PC-9 (cell line): Measurements from ENCODE around the gene CYFIP1.

Source experiments
- CTCF ChIP-seq: fragments of 200-600 bp; sonication (generic); conservative IDR thresholded peaks from 2 replicates; pipeline ENCODE4 v1.6.1; 2017; ENCODE audit warnings: mixed run types, antibody characterized with exemption, mild to moderate bottlenecking, moderate library complexity
- EZH2 ChIP-seq: fragments of 200-600 bp; sonication (generic); IDR thresholded peaks from 2 replicates; pipeline ENCODE4 v1.8.0; 2017; ENCODE audit warnings: antibody characterized with exemption, low read depth

GRCh38 chr15:22973987-22974386, 6.2 kb downstream of the CYFIP1 start:
- TF ChIP-seq CTCF = no peak
- no peak for TF ChIP-seq EZH2
